K562 (cell line): ENCODE results near the gene CTNS. TPM values are rescaled to one million over a fixed set of nuclear protein-coding genes. Genes with fewer than 3 reads are reported as not detected.

Experiments
- ATAC-seq: fragments of 200-7000 bp; cut with Tn5 transposase; 3 replicates; pipeline ENCODE4 v1.9.1; 2020; ENCODE audit warnings: moderate library complexity
- BruUV-seq: library from RNA; stranded (reverse); fragments of 400-500 nt; replicated peaks from 2 replicates; lab custom pipeline; 2021; lab: Mats Ljungman, UMichigan
- CTCF ChIA-PET: fragments of 300-600 bp; formaldehyde crosslinking; extraction: SDS; loops from one replicate; lab custom pipeline; 2021; ENCODE audit warnings: low intra/inter-chr PET ratio; lab: Yijun Ruan, JAX
- POLR2A ChIA-PET: fragments of 300-600, 350-650 bp; sonication (Branson Sonifier 250); formaldehyde crosslinking; extraction: SDS; loops from one replicate; lab custom pipeline; 2021; ENCODE audit warnings: antibody characterized with exemption, inconsistent platforms; lab: Yijun Ruan, JAX
- DNase-seq, 4 experiments: peaks; one replicate each; pipeline versions ENCODE4 v3.0.0 to v3.0.0-alpha.2; 2011 to 2018; ENCODE audit warnings: low spot score in 3 of 4, mixed read lengths in 3 of 4; ENCODE audit errors: extremely low read depth in 1 of 4
- FAIRE-seq: peaks from 2 replicates; lab custom pipeline; 2011; peaks lifted over from hg19 to GRCh38; lab: Jason Lieb, UNC
- H2AFZ ChIP-seq: 2 replicates; pipeline ENCODE4 v1.6.0; 2011; ENCODE audit warnings: low read depth, low read length, control low read depth, inconsistent platforms
- H3K27ac ChIP-seq: fragments of 200-600 bp; 3 replicates; pipeline ENCODE4 v1.8.0; 2011; ENCODE audit warnings: low read depth, mild to moderate bottlenecking, control low read depth, inconsistent platforms, low read length, moderate library complexity, mixed read lengths; ENCODE audit errors: extremely low read depth
- H3K27me3 ChIP-seq, 2 experiments: fragments of 300-600 bp in 1 of 2; 2 replicates in 1 of 2; 3 replicates in 1 of 2; pipeline versions ENCODE4 v1.6.0 to v1.8.0; 2011; ENCODE audit warnings: inconsistent platforms in 2 of 2, low read length in 2 of 2, mild to moderate bottlenecking in 1 of 2, mixed read lengths in 1 of 2, moderate library complexity in 1 of 2; ENCODE audit not compliant: control insufficient read depth in 2 of 2, insufficient read depth in 2 of 2
- H3K36me3 ChIP-seq: fragments of 300-600 bp; 3 replicates; pipeline ENCODE4 v1.8.0; 2011; ENCODE audit warnings: mild to moderate bottlenecking, low read length, inconsistent platforms; ENCODE audit not compliant: control insufficient read depth, insufficient read depth
- H3K4me1 ChIP-seq, 2 experiments: fragments of 200-600 bp in 1 of 2; replicated peaks in 1 of 2; 2 replicates in 1 of 2; 3 replicates in 1 of 2; pipeline versions ENCODE4 v1.5.1 to v1.8.0; 2011; ENCODE audit warnings: inconsistent platforms in 2 of 2, low read length in 2 of 2, mild to moderate bottlenecking in 1 of 2, mixed read lengths in 1 of 2, moderate library complexity in 1 of 2; ENCODE audit not compliant: control insufficient read depth in 2 of 2, insufficient read depth in 2 of 2
- H3K4me2 ChIP-seq: 2 replicates; pipeline ENCODE4 v1.6.1; 2011; ENCODE audit warnings: low read length, control low read depth, inconsistent platforms, mixed read lengths; ENCODE audit not compliant: insufficient read depth
- H3K4me3 ChIP-seq: fragments of 200-600 bp; sonication (generic), shearing (Covaris generic); 2 replicates; pipeline ENCODE4 v1.5.1; 2016; ENCODE audit warnings: control low read depth, inconsistent platforms
- H3K79me2 ChIP-seq: fragments of 200-600 bp; 3 replicates; pipeline ENCODE4 v1.8.0; 2011; ENCODE audit warnings: low read length, inconsistent platforms; ENCODE audit not compliant: control insufficient read depth, insufficient read depth
- H3K9ac ChIP-seq, 2 experiments: 2 replicates each; pipeline versions ENCODE4 v1.6.0 to v1.6.1; 2011; ENCODE audit warnings: low read depth in 2 of 2, low read length in 2 of 2, control low read depth in 1 of 2, inconsistent platforms in 1 of 2, mild to moderate bottlenecking in 1 of 2, mixed read lengths in 1 of 2; ENCODE audit not compliant: insufficient read depth in 1 of 2
- H3K9me1 ChIP-seq: one replicate; pipeline ENCODE4 v1.6.0; 2011; ENCODE audit warnings: inconsistent platforms, mild to moderate bottlenecking, low read length, moderate library complexity; ENCODE audit not compliant: control insufficient read depth, insufficient read depth
- H3K9me3 ChIP-seq: replicated peaks from 2 replicates; pipeline ENCODE4 v1.5.1; 2011; ENCODE audit warnings: low read depth, low read length, inconsistent platforms; ENCODE audit not compliant: control insufficient read depth, insufficient read depth
- H4K20me1 ChIP-seq: replicated peaks from 2 replicates; pipeline ENCODE4 v1.6.1; 2011; ENCODE audit warnings: low read length, inconsistent platforms, mixed read lengths; ENCODE audit not compliant: control insufficient read depth, insufficient read depth
- BRF1 ChIP-seq: IDR thresholded peaks from 3 replicates; pipeline ENCODE4 v1.6.1; 2011; ENCODE audit warnings: borderline replicate concordance, mild to moderate bottlenecking; ENCODE audit not compliant: insufficient read length; ENCODE audit errors: extremely low read depth
- CTCF ChIP-seq, 3 experiments: IDR thresholded peaks in 2 of 3; conservative IDR thresholded peaks in 1 of 3; 2 replicates each; pipeline ENCODE4 v1.5.1; 2011 to 2012; ENCODE audit warnings: low read length in 3 of 3, mild to moderate bottlenecking in 3 of 3, control low read depth in 2 of 3, improper control_type of control experiment in 1 of 3, inconsistent platforms in 1 of 3, low read depth in 1 of 3, mixed read lengths in 1 of 3, moderate library complexity in 1 of 3; ENCODE audit not compliant: insufficient read depth in 2 of 3
- ETV6 ChIP-seq, 3 experiments: fragments of 150-350 bp in 1 of 3; sonication (generic) in 1 of 3; formaldehyde crosslinking in 1 of 3; IDR thresholded peaks; 2 replicates each; pipeline versions ENCODE4 v1.6.1 to v1.8.0; 2014 to 2022; ENCODE audit warnings: borderline replicate concordance in 2 of 3, low read depth in 2 of 3, antibody characterized with exemption in 1 of 3, low read length in 1 of 3, mild to moderate bottlenecking in 1 of 3, missing genetic modification reagents in 1 of 3
- MEIS2 ChIP-seq: fragments of 450-650 bp; IDR thresholded peaks from 2 replicates; pipeline ENCODE4 v1.6.1; 2014; ENCODE audit warnings: mild to moderate bottlenecking; ENCODE audit not compliant: partially characterized antibody
- RAD21 ChIP-seq, 2 experiments: fragments of 250-450 bp in 1 of 2; fragments of 450-650 bp in 1 of 2; sonication (Bioruptor Pico) in 1 of 2; formaldehyde crosslinking in 1 of 2; IDR thresholded peaks in 1 of 2; conservative IDR thresholded peaks in 1 of 2; 2 replicates each; pipeline versions ENCODE4 v1.4.0 to v1.8.0; 2020 to 2022; ENCODE audit warnings: mild to moderate bottlenecking in 2 of 2, moderate library complexity in 1 of 2
- REST ChIP-seq, 2 experiments: fragments of 450-650 bp; formaldehyde crosslinking in 1 of 2; IDR thresholded peaks; 2 replicates each; pipeline versions ENCODE4 v1.4.0 to v1.6.1; 2014 to 2020; ENCODE audit warnings: mild to moderate bottlenecking in 2 of 2, borderline replicate concordance in 1 of 2, low read depth in 1 of 2
- WGBS: fragments of 100-300 bp; shearing (Covaris generic); methylation state at CpG from one replicate; pipeline ENCODE4 v1.1.6; 2016; ENCODE audit warnings: low coverage, mixed read lengths; ENCODE audit not compliant: insufficient coverage; ENCODE audit errors: missing lambda C conversion rate; 5-methylcytosine and 5-hydroxymethylcytosine counted together
- in situ Hi-C: fragments of 300-500 bp; cut with MboI; formaldehyde crosslinking; loops from 4 replicates; pipeline ENCODE4 v1.15.0; 2018; ENCODE audit warnings: inconsistent platforms, mixed read lengths
- intact Hi-C: fragments of 100-400 bp; cut with micrococcal nuclease; formaldehyde crosslinking; loops from 2 replicates; pipeline ENCODE4 v1.14.2; 2022
- polyA plus RNA-seq, 8 experiments: library from polyadenylated mRNA; depleted of rRNA in 4 of 8; stranded (reverse) in 5 of 8; unstranded in 3 of 8; fragments of >200 nt; fragmentation: Nextera tagmentation in 2 of 8; fragmentation: Illumina TruSeq in 1 of 8; extraction: Ambion mirVana in 2 of 8; extraction: Trizol in 1 of 8; gene quantifications; 2 replicates each; pipeline versions ENCODE4 v1.2.1 to v1.2.3, GENCODE V29; 2011 to 2014; ENCODE audit warnings: inconsistent platforms in 1 of 8, missing spikeins in 1 of 8
- total RNA-seq, 7 experiments: library from RNA; depleted of rRNA in 6 of 7; stranded (reverse); fragments of >200 nt in 6 of 7; fragmentation: Illumina TruSeq in 2 of 7; extraction: Trizol in 2 of 7; gene quantifications; 2 replicates each; pipeline versions ENCODE4 v1.2.1 to v1.2.3, GENCODE V29; 2011 to 2021; ENCODE audit warnings: low replicate concordance in 1 of 7

CTNS gene
- total and polyA plus RNA-seq, 9 of the 15 experiments (the other 6 are each of a cell fraction or from before 2014, with no cell fraction given), result 0.66 to 8.4 (median 4.9) TPM

- Histone ChIP-seq H3K9me3 (no peaks in the 10 kb centered on the region), H3K27ac (no peak overlapping the region), H2AFZ (no peak overlapping the region), H3K79me2 (no peaks in the 10 kb centered on the region), H3K4me3 (no peak overlapping the region), H3K36me3 (no peaks in the 10 kb centered on the region), H3K9me1 (no peaks in the 10 kb centered on the region), H4K20me1 (no peaks in the 10 kb centered on the region), H3K4me1 (peaks cover 0 to 42% of the 10 kb centered on the region in 2 experiments; a peak in 2 of 5 replicates), H3K9ac (no peak overlapping the region), H3K27me3 (no peaks in the 10 kb centered on the region), H3K4me2 (no peak overlapping the region)
- POLR2A ChIA-PET, result interaction anchor here (0.6 kb wide), 1 partner anchor 255 kb away, joined by 3 read pairs; no protein-coding TSS in a partner anchor
- peak; percentile 80 for ATAC-seq
- no peak for TF ChIP-seq ETV6 (IDR thresholded peaks at IDR 0.05; ENCODE audit: borderline replicate concordance in 1 of 2, low read depth in 2 of 2, low read length in 1 of 2)
- TF ChIP-seq ETV6 (CRISPR knock-in tag; IDR thresholded peaks at IDR 0.05; ENCODE audit: borderline replicate concordance), result no peak
- TF ChIP-seq RAD21 (CRISPR knock-in tag; conservative IDR thresholded peaks at IDR 0.05 in 1 of 2, IDR thresholded peaks at IDR 0.05 in 1 of 2), result peak in 1 of 2 experiments; percentile 48; a peak in 2 of 4 replicates
- TF ChIP-seq MEIS2, result peak; percentile 22
- TF ChIP-seq REST (IDR thresholded peaks at IDR 0.05; ENCODE audit: borderline replicate concordance), result peak; percentile 16; the same call in 1 of the 2 replicates
- no peak for TF ChIP-seq REST (CRISPR knock-in tag; IDR thresholded peaks at IDR 0.05; ENCODE audit: low read depth)
- TF ChIP-seq BRF1, result no peak
- TF ChIP-seq CTCF (IDR thresholded peaks at IDR 0.05 in 2 of 3, conservative IDR thresholded peaks at IDR 0.05 in 1 of 3; ENCODE audit: insufficient read depth in 2 of 3, low read depth in 1 of 3, low read length in 3 of 3), result peak; percentile 44 to 51 (median 47); a peak in 4 of 6 replicates
- no peak for FAIRE-seq
- WGBS, result 23% methylated on average over 9 of the region's 16 CpGs
- in situ Hi-C loops (no loop called here), intact Hi-C loops (loop anchor here (10.0 kb wide), 1 partner anchor 87 kb away; the partner anchor contains the start of gene TRPV1)
- peak; percentile 32 to 54 (median 46) for DNase-seq
- no TSS peak for BruUV-seq
- CTCF ChIA-PET, result interaction anchor here (1.1 to 1.7 kb wide), 2 partner anchors 89 to 843 kb away, joined by 3 to 9 read pairs; no protein-coding TSS in a partner anchor
Measured at GRCh38 chr17:3691617-3692067, 55.1 kb downstream of the CTNS start.
